Heart left ventricle (tissue), 16 donors: ENCODE results near the gene DCDC1. TPM values are rescaled to one million over a fixed set of nuclear protein-coding genes. Genes with fewer than 3 reads are reported as not detected.

Experiments
- ATAC-seq, 4 donors: fragments of 200-7000 bp; cut with Tn5 transposase; one replicate each; pipeline ENCODE4 v1.9.1; 2020 to 2022; ENCODE audit warnings: moderate library complexity in 4 of 4, mild to moderate bottlenecking in 3 of 4, moderate number of reproducible peaks in 1 of 4
- DNase-seq, 5 donors: peaks; one replicate each; pipeline ENCODE4 v3.0.0-alpha.2; 2020
- H3K27ac ChIP-seq, 12 donors: fragments of 200-600 bp; sonication (generic) in 4 of 12; one replicate each; pipeline versions ENCODE4 v1.5.0 to v1.8.0; 2016 to 2022; ENCODE audit warnings: mild to moderate bottlenecking in 2 of 12
- H3K27me3 ChIP-seq, 9 donors: fragments of 200-600 bp; sonication (generic) in 2 of 9; one replicate each; pipeline versions ENCODE4 v1.5.1 to v1.8.0; 2016 to 2022; ENCODE audit warnings: mild to moderate bottlenecking in 3 of 9
- H3K36me3 ChIP-seq, 9 donors: fragments of 200-600 bp; sonication (generic) in 2 of 9; one replicate each; pipeline versions ENCODE4 v1.5.0 to v1.8.0; 2018 to 2022; ENCODE audit warnings: mild to moderate bottlenecking in 2 of 9
- H3K4me1 ChIP-seq, 12 donors: fragments of 200-600 bp; sonication (generic) in 4 of 12; one replicate each; pipeline versions ENCODE4 v1.5.0 to v1.8.0; 2016 to 2022; ENCODE audit warnings: mild to moderate bottlenecking in 3 of 12
- H3K4me3 ChIP-seq, 12 donors: fragments of 200-600 bp; sonication (generic) in 4 of 12; one replicate each; pipeline versions ENCODE4 v1.5.0 to v1.8.0; 2017 to 2022; ENCODE audit warnings: mild to moderate bottlenecking in 9 of 12, moderate library complexity in 4 of 12
- H3K9me3 ChIP-seq, 12 donors: fragments of 200-600 bp; sonication (generic) in 4 of 12; one replicate each; pipeline versions ENCODE4 v1.5.0 to v1.8.0; 2016 to 2022; ENCODE audit warnings: mild to moderate bottlenecking in 1 of 12
- POLR2A ChIP-seq, 2 donors: fragments of 450-650 bp; IDR thresholded peaks; one replicate each; pipeline ENCODE4 v1.6.1; 2017; ENCODE audit warnings: antibody characterized with exemption in 2 of 2, mild to moderate bottlenecking in 2 of 2, moderate library complexity in 2 of 2
- WGBS, 4 donors: extraction: QIAGEN DNeasy Blood & Tissue Kit in 2 of 4; methylation state at CpG; one replicate each; pipeline versions ENCODE4 v1.1.5 to v1.1.7; 2013 to 2018; 5-methylcytosine and 5-hydroxymethylcytosine counted together
- intact Hi-C, 10 donors: fragments of 100-400 bp; cut with DNase I; formaldehyde crosslinking; loops; one replicate each; pipeline versions ENCODE4 v1.11.1 to v1.14.2; 2022
- polyA plus RNA-seq, 2 donors: library from polyadenylated mRNA; stranded (reverse); fragments of 200-250 nt; gene quantifications; one replicate each; pipeline ENCODE4 v1.2.3, GENCODE V29; 2013
- total RNA-seq, 9 donors: library from RNA; depleted of rRNA in 2 of 9; stranded (reverse); fragments of >200 nt in 2 of 9; fragmentation: NEBNext Ultra II Directional in 3 of 9; extraction: Animal tissue kit (Norgen Biotek cat#: 25700) in 3 of 9; gene quantifications; one replicate each; pipeline versions ENCODE4 v1.1.0 to v1.2.4, GENCODE V29; 2016 to 2023
- TF ChIP-seq, protein P1 (sequence below), 12 donors: fragments of 200-600 bp; sonication (generic) in 4 of 12; IDR thresholded peaks; one replicate each; pipeline versions ENCODE4 v1.5.0 to v1.8.0; 2018 to 2022; ENCODE audit warnings: antibody characterized with exemption in 12 of 12, mild to moderate bottlenecking in 5 of 12
- donor health status: ischemic (EF 13 %, LVEDD 7.1; RV severe dilation, severe dysfunction).
- donor health status: healthy with polysubstance abuse.
- donor health status: DM: no; HTN: yes; CAD: no.
- donor health status: DM: no; HTN: no; CAD: no.
- donor health status: ischemic (EF 25% LVEDD 6.9; RV normal size, moderate dysfunction).
- donor health status: ischemic (EF 25% LVEDD 5.7; RV mildly dilated, moderate dysfunction).
- donor health status: healthy.
- donor health status: DM: yes; HTN: yes; CAD: no.
- donor health status: ischemic (EF 35%, LVEDD 5.7; RV mildly dilated, moderate dysfunction).
- donor health status: nonischemic (EF 11% LVEDD 7.7; RV severe dilation, severe dysfunction).
- donor health status: DM: yes; HTN: yes; CAD: no.
- donor health status: PGD.
- donor health status: ischemic (EF 29% LVEDD 5.4; RV normal size, mild dysfunction).
- donor health status: nonischemic (EF 23%, LVEDD 6.1; RV moderate dilation, normal function).

The DCDC1 gene
- total and polyA plus RNA-seq, 11 donors = 0.07 to 1.0 (median 0.12) TPM; not detected in 7

DNA sequence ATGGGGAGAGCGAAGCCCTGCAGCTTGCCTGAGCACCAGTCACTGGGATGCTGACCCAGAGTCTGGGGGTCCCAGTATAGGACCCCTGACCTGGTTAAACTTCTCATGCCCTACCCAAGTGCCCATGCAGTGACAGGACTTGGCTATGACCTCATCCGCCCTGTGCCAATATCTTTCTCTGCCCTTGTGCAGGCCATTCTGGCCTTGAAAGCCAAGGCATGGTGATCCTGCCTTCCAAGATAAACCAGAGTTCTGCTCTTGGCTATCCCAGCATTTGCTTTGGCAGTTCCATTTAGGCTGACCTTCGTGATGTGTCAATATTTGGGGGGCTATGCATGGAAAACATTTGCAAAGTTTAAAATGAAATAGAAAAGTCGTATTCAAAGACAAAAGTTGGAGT lies 542.6 kb downstream of the DCDC1 start:
- intact Hi-C loops = no loop called here
- Histone ChIP-seq H3K36me3 (no peaks in the 10 kb centered on the region), H3K27ac (no peak overlapping the region), H3K4me3 (no peak overlapping the region), H3K27me3 (no peaks in the 10 kb centered on the region), H3K9me3 (no peaks in the 10 kb centered on the region), H3K4me1 (no peaks in the 10 kb centered on the region)
- DNase-seq = no peak
- no peak for ATAC-seq
- 94 to 96% (median 95%) methylated on average over 4 of the region's 4 CpGs for WGBS, 4 donors
- no peak for TF ChIP-seq POLR2A (IDR thresholded peaks at IDR 0.05)
- TF ChIP-seq, protein P1, sequence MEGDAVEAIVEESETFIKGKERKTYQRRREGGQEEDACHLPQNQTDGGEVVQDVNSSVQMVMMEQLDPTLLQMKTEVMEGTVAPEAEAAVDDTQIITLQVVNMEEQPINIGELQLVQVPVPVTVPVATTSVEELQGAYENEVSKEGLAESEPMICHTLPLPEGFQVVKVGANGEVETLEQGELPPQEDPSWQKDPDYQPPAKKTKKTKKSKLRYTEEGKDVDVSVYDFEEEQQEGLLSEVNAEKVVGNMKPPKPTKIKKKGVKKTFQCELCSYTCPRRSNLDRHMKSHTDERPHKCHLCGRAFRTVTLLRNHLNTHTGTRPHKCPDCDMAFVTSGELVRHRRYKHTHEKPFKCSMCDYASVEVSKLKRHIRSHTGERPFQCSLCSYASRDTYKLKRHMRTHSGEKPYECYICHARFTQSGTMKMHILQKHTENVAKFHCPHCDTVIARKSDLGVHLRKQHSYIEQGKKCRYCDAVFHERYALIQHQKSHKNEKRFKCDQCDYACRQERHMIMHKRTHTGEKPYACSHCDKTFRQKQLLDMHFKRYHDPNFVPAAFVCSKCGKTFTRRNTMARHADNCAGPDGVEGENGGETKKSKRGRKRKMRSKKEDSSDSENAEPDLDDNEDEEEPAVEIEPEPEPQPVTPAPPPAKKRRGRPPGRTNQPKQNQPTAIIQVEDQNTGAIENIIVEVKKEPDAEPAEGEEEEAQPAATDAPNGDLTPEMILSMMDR (IDR thresholded peaks at IDR 0.05) = no peak

DNA sequence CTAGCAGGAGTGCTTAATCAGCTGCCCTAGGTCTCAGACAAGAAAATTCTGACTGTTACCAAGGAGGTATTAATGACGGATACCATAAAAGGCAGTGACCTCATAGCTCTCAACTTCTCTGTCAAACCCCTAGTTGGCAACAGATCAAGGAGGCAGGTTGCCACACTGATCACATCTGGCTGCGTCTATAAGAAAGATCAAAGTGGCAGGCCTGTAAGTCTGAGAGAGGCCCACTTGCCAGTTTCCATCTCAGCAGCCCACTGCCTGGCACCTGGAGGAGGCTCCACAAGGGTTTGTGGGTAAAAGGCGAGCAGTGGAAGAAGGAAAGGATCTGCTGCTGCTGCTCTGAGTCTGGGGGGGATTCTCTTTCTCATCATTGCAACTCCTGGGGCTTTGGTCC lies 543.8 kb downstream of the DCDC1 start:
- TF ChIP-seq, protein P1 (IDR thresholded peaks at IDR 0.05) = no peak
- no peak for TF ChIP-seq POLR2A (IDR thresholded peaks at IDR 0.05)
- intact Hi-C loops = no loop called here
- DNase-seq (no peak), ATAC-seq (no peak)
- Histone ChIP-seq H3K4me1 (no peaks in the 10 kb centered on the region), H3K27ac (no peak overlapping the region), H3K4me3 (no peak overlapping the region), H3K9me3 (no peaks in the 10 kb centered on the region), H3K36me3 (no peaks in the 10 kb centered on the region), H3K27me3 (no peaks in the 10 kb centered on the region)
- 80 to 94% (median 84%) methylated on average over 3 of the region's 3 CpGs for WGBS, 4 donors

DNA sequence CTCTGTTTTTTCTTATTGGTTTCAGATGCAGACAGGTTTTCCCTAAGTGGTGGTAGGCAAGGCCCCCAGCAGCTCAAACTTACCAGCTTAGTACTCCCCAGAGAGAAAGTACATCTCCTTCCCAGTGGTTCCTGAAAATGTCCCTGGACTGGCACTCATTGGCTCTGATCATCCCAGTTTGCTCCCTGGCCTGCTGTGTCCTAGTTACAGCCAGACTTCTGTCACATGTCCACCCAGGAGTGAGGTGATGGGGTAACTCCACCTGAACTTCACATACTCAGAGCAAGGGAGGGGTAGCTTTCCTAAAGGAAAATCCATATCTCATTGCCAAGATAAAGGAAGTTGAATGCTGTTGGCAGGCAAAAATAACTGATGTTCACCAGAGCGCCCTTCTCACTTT lies 546.4 kb downstream of the DCDC1 start:
- H3K4me3 ChIP-seq = no peak overlapping the region
- no peaks in the 10 kb centered on the region for H3K27me3 ChIP-seq
- peaks cover 0 to 3% (median 0%) of the 10 kb centered on the region in 12 donors for H3K4me1 ChIP-seq
- WGBS, 4 donors = 89 to 96% (median 95%) methylated on average over 1 of the region's 1 CpG
- no peak for TF ChIP-seq POLR2A (IDR thresholded peaks at IDR 0.05)
- TF ChIP-seq, protein P1 (IDR thresholded peaks at IDR 0.05) = no peak
- H3K27ac ChIP-seq = no peak overlapping the region
- no peaks in the 10 kb centered on the region for H3K36me3 ChIP-seq
- intact Hi-C loops = no loop called here
- no peaks in the 10 kb centered on the region for H3K9me3 ChIP-seq
- no peak for ATAC-seq
- DNase-seq = no peak

DNA sequence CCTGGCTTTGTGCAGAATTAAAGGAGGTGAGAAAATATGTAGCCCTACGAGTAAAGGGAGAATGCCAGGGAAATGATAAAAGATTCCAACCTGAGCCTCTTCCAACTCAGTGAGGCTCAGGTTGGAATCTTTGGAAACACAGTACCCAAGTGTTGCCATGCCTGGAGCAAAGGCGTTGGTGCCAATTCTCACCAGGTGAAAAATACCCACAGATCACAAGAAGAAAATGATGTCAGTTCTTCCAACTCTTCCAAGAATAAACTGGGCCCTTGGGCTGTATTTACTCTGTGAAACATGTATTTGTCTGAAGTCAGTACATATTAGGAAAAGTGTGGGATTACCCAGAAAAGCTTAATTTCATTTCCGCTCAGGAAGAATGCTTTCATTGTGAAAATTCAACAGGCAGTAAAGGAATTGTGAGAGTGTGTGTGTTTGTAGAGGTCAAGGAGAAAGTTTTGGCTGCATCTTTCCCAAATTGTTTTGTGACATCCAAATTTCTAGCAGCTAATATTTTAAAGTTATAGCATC lies 548.0 kb downstream of the DCDC1 start:
- Histone ChIP-seq H3K9me3 (no peaks in the 10 kb centered on the region), H3K27ac (no peak overlapping the region), H3K27me3 (no peaks in the 10 kb centered on the region), H3K4me1 (peaks cover 0 to 19% (median 11%) of the 10 kb centered on the region in 12 donors), H3K4me3 (no peak overlapping the region), H3K36me3 (no peaks in the 10 kb centered on the region)
- intact Hi-C loops = no loop called here
- TF ChIP-seq, protein P1 (IDR thresholded peaks at IDR 0.05) = no peak
- 85 to 93% (median 87%) methylated on average over 3 of the region's 3 CpGs for WGBS, 4 donors
- no peak for DNase-seq
- no peak for ATAC-seq
